RCC 7860 (cell line): ENCODE results near the gene MBD5.

Experiments
- DNase-seq: peaks from one replicate; pipeline ENCODE4 v3.0.0-alpha.2; 2015; ENCODE audit warnings: low spot score
- FAIRE-seq: peaks from 2 replicates; lab custom pipeline; 2012; peaks lifted over from hg19 to GRCh38; lab: Jason Lieb, UNC

MBD5 gene

GRCh38 chr2:148430101-148430500 lies 409.2 kb downstream of the MBD5 start:
- DNase-seq (no peak), FAIRE-seq (no peak)

DNA sequence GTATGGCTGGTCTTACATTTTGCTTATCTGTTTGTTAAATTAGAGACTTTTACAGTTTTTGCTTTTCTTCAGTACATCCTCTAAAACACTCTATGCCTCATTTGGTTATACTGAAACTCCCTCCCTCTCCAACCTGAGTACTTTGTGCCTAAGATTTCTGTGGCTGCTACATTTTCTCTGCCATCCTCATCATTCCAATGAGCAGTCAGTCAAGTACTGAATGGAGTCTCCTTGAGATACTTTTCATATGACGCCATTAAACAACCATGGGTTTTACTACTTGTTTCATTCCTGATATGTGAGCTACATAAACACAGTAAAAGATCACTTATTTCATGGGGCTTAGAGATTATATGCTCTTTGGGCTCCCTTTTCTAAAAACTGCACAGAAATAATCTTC lies 427.0 kb downstream of the MBD5 start:
- FAIRE-seq, result no peak
- no peak for DNase-seq

DNA sequence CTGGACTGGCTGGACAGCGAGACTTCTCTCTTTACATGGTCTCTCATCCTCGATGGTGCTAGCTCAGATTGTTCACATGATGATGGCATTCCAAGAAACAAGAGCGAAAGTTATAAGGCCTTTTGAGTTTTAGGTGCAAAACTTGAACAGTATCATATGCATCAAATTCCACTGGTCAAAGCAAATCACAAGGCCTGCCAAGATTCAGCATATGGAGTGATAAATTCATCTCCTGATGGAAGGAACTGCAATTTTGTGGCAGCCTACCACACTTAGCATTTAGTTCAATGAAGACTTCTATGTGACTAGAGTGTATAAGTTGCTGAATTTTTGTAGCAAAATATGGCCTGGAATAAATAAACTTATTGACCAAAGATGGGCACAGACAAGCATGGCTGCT lies 429.6 kb downstream of the MBD5 start:
- DNase-seq (no peak), FAIRE-seq (no peak)

- DNase-seq (no peak), FAIRE-seq (no peak)
Measured at GRCh38 chr2:148451046-148451445, 430.2 kb downstream of the MBD5 start.

DNA sequence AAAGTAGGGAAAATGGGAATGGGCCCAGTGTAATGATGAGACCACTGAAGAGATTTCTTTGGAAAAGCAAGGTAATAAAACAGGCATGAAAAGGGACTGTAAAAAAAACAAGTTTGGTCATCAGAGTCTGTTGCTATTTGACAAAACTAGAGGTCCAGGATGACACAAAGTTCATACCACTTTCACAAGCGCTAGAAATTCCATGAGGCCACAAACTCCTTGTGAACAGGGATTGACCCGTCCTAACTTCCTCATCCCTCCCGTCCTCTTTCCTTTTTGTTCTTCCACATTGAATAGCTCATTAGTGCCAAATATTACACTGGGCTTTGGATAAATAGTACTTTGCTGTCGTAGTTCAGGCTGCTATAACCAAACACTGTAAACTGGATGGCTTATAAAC lies 434.9 kb downstream of the MBD5 start:
- DNase-seq, result no peak
- FAIRE-seq, result no peak

DNA sequence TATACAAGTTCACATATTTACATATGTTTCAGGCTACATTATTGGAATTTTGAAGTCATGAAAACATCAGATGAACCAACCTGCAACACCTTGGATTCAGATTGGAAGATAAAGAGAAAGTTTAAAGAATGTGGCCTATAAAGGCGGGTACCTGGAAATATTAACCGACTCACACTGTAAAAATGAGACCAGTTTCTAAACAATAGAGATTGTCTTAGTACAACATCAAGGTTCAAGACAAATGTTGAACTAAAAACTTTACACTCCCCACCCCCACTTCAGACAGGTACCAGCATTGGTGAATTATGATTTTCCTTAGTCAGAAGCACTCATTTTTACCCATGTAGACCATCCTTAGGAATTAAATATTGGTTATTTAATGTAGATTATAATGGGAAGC lies 437.3 kb downstream of the MBD5 start:
- FAIRE-seq, result no peak

GRCh38 chr2:148459377-148459778 lies 438.5 kb downstream of the MBD5 start:
- DNase-seq (no peak), FAIRE-seq (no peak)

More for the DNA sequence above, 437.3 kb downstream of the MBD5 start:
- no peak for DNase-seq

- DNase-seq (no peak), FAIRE-seq (no peak)
Measured at GRCh38 chr2:148461876-148462275, 441.0 kb downstream of the MBD5 start.

GRCh38 chr2:148475626-148476025 lies 454.7 kb downstream of the MBD5 start:
- DNase-seq (no peak), FAIRE-seq (no peak)

GRCh38 chr2:148479398-148479797 lies 458.5 kb downstream of the MBD5 start:
- FAIRE-seq (no peak), DNase-seq (no peak)

DNA sequence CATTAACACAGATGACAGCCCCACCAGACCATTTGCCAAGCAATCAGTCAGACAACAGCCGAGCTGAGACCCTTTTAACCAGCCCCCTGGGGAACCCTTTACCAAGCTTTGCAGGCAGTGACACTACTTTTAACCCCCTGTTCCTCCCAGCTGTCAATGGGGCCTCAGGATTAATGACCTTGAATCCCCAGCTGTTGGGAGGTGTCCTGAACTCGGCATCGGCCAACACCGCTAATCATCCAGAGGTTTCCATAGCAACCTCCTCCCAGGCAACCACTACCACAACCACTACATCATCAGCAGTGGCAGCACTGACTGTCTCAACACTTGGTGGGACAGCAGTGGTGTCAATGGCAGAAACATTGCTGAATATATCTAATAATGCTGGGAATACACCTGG lies 462.8 kb downstream of the MBD5 start:
- FAIRE-seq, result no peak
- DNase-seq, result no peak

GRCh38 chr2:148484066-148484465 lies 463.2 kb downstream of the MBD5 start:
- DNase-seq (no peak), FAIRE-seq (no peak)

DNA sequence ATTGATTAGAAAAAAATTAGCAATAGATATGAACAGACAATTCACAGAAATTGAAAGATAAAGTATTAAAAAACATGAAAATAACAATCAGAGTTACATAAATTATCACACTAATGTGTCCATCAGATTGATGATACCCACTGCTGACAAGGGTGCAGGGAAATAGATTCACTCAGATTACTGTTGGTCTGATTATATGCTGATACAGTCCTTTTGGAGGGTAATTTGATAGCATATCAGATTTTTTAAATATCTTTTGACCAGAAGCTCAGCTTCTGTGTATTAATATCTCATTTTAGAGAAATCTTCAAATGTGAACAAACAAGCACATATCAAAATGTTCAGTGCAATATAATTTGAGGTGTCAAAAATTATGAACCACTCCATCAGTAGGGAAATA lies 465.8 kb downstream of the MBD5 start:
- no peak for FAIRE-seq
- DNase-seq, result no peak

- no peak for FAIRE-seq
- no peak for DNase-seq
Measured at GRCh38 chr2:148487439-148487838, 466.5 kb downstream of the MBD5 start.

- no peak for FAIRE-seq
Measured at GRCh38 chr2:148490840-148491439, 470.0 kb downstream of the MBD5 start.

GRCh38 chr2:148493822-148494563 lies 473.1 kb downstream of the MBD5 start:
- FAIRE-seq (no peak), DNase-seq (no peak)

More at GRCh38 chr2:148490840-148491439, 470.0 kb downstream of the MBD5 start:
- no peak for DNase-seq

DNA sequence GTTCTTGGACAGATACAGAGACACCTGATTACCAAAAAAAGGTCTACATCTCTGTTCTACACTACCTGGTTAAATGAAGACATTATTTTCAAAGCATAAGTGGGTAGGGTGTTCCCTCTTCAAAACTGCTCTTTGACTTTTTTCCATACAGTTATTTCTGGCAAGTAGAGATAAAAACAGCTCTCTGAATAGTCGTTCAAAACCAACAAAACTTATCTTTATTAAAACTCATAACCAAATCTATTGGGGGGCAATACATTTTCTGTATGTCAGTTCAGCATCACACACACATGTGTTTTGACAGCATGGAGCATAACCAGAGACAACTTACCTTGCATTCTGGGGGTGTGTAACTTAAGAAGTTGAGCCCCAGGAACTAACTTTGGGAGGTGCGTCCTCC lies 474.7 kb downstream of the MBD5 start:
- no peak for FAIRE-seq

DNA sequence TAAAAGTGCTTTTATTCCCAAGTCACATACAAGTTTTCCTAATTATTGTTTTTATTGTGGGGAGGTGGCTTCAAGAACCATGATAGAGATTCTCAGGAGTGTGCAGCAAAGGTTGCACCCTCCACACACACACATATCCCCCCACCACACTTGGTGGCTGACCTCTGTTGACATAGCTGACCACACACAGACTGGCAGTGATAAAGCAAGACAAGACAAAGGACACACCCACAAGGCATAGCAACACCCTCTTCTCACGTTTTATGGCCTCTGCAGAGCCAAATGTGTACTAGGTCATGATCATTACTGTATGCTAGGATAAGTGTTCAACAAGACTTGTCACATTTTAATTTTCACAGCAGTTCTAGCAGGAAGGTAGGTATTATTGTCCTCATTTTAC lies 480.7 kb downstream of the MBD5 start:
- DNase-seq, result no peak
- FAIRE-seq, result no peak

More for the DNA sequence above, 474.7 kb downstream of the MBD5 start:
- no peak for DNase-seq

DNA sequence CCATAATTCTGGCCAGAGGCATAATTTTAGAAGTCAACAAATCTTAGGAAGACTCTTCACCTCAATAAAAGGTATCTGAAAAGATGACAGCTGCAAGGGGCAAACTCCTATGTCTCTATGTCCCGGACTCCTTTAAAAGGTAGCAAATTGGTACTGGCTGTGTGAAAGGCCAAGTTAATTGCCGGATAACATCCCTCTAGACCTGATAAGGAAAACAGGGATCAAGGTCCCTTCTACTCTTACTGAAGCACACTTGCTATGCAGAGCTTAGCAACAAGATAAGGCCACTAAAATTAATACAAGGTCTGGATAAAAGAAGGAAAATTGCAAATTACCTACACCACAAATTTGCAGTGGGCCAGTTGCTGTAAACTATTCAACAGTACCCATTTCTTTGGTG lies 482.6 kb downstream of the MBD5 start:
- no peak for DNase-seq
- FAIRE-seq, result no peak

- DNase-seq (no peak), FAIRE-seq (no peak)
Measured at GRCh38 chr2:148507970-148508369, 487.1 kb downstream of the MBD5 start.

DNA sequence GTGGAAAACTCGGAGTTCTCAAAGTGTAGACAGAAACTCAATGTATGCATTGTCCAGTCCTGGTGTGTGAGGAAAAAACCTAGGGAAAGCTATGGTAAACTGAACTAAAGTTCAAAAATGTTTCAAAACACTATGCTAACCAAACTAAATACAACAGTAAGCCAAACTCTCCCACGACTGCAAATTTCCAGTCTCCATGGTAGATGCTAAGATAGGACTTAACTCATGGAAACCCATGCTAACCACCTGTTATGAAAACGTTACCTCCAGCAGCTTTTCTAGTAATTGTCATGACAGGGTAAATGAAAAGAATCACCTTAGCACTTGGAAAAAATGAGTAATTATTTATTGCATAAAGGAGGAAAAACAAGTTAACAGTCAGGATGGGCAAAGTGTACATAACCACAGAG lies 488.0 kb downstream of the MBD5 start:
- FAIRE-seq (no peak), DNase-seq (no peak)

GRCh38 chr2:148509288-148509902 lies 488.5 kb downstream of the MBD5 start:
- DNase-seq (peak; percentile 72), FAIRE-seq (peak; percentile 29)
